Measurements from ENCODE around the gene BCAN.
"Not testable (repeated sequence)": the region's sequence is repeated elsewhere in the genome, so short reads cannot be mapped to it uniquely, and the experiment has no call there.

Gene BCAN, protein sequence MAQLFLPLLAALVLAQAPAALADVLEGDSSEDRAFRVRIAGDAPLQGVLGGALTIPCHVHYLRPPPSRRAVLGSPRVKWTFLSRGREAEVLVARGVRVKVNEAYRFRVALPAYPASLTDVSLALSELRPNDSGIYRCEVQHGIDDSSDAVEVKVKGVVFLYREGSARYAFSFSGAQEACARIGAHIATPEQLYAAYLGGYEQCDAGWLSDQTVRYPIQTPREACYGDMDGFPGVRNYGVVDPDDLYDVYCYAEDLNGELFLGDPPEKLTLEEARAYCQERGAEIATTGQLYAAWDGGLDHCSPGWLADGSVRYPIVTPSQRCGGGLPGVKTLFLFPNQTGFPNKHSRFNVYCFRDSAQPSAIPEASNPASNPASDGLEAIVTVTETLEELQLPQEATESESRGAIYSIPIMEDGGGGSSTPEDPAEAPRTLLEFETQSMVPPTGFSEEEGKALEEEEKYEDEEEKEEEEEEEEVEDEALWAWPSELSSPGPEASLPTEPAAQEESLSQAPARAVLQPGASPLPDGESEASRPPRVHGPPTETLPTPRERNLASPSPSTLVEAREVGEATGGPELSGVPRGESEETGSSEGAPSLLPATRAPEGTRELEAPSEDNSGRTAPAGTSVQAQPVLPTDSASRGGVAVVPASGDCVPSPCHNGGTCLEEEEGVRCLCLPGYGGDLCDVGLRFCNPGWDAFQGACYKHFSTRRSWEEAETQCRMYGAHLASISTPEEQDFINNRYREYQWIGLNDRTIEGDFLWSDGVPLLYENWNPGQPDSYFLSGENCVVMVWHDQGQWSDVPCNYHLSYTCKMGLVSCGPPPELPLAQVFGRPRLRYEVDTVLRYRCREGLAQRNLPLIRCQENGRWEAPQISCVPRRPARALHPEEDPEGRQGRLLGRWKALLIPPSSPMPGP

DNA sequence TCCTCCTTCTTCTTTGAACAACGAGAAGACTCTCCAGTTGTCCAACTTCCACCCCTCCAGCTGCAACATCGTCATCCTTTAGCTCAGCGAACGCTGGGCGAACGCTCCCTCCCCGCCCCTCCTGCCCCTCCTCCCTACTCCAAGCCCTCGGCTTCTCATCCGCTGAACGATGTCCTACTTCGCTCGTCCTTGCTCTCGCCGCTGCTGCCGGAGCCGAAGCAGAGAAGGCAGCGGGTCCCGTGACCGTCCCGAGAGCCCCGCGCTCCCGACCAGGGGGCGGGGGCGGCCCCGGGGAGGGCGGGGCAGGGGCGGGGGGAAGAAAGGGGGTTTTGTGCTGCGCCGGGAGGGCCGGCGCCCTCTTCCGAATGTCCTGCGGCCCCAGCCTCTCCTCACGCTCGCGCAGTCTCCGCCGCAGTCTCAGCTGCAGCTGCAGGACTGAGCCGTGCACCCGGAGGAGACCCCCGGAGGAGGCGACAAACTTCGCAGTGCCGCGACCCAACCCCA lies at the start of gene BCAN:
Gene BCAN (plus strand): TSS at position 357 of the 504 bp plus-strand sequence. CDS start 3,938 bp downstream, outside the sequence.
- DNase-seq (ENCODE audit: low read depth), result no peak

GRCh38 chr1:156592158-156592909 lies 49.6 kb upstream of the BCAN start:
- no peak for DNase-seq (ENCODE audit: low read depth)

- no peak for DNase-seq (ENCODE audit: low read depth)
Observed at GRCh38 chr1:156592910-156593660, 48.8 kb upstream of the BCAN start.

GRCh38 chr1:156593661-156593989 lies 48.3 kb upstream of the BCAN start:
- DNase-seq (ENCODE audit: low read depth), result no peak

DNA sequence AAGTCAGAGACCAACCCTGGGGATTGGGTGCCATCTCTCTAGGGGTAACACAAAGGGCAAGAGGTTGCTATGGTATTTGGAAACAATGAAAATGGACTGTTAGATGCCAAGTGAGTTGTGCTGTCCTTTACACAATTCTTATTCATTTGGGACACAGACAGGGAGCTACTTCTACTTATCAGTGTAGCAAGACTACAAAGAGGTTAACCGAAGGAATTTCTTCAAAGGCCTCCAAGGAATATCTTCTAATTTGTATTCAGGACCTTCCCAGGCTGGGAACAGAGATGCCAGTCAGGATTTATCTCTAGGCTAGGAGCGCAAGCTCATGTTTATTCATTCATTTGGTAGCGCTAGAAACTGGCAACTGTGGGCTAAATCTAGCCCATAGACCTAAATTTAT lies 47.7 kb upstream of the BCAN start:
- no peak for DNase-seq (ENCODE audit: low read depth)

GRCh38 chr1:156595016-156595415 lies 46.9 kb upstream of the BCAN start:
- DNase-seq (ENCODE audit: low read depth), result no peak

DNA sequence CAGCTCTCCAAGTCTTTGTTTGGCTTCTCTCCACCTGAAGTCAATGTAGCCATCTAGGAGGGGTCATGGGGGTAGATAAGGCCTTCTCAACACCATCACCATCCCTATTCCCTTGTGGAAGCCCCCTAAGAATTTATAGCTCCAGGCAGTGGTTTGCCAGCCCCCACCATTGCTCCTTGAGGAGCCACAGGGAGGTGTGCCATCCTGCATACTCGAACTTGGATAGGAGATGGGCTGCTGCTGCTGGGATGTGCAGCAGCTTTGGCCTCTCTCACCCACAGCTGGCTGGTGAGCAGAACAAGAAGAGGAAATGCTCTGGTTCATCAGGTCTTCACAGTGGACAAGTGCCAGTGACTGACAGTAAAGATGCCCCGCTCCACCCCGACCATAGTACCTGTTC lies 45.5 kb upstream of the BCAN start:
- no peak for DNase-seq (ENCODE audit: low read depth)

- no peak for DNase-seq (ENCODE audit: low read depth)
Observed at GRCh38 chr1:156598125-156598524, 43.8 kb upstream of the BCAN start.

GRCh38 chr1:156598731-156599432 lies 43.0 kb upstream of the BCAN start:
- no peak for DNase-seq (ENCODE audit: low read depth)

GRCh38 chr1:156599811-156600210 lies 42.1 kb upstream of the BCAN start:
- no peak for DNase-seq (ENCODE audit: low read depth)

GRCh38 chr1:156600733-156601121 lies 41.2 kb upstream of the BCAN start:
- DNase-seq (ENCODE audit: low read depth), result no peak

GRCh38 chr1:156601122-156601830 lies 40.6 kb upstream of the BCAN start, which contains the start of gene GPATCH4:
TSS of gene GPATCH4 (minus strand) at chr1:156601479.
- peak; percentile 71 for DNase-seq (ENCODE audit: low read depth)

DNA sequence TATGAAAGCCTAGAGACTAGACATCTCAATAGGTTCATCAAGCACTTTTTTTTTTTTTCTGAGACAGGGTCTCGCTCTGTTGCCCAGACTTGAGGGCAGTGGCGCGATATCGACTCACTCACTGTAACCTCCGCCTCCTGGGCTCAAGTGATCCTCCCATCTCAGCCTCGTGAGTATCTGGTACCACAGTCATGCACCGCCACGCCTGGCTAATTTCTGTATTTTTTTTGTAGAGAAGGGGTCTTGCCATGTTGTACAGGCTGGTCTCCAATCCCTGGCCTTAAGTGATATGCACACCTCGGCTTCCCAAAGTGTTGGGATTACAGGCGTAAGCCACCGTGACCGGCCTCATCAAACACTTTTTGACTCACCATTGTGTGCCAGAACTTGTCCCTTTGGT lies 40.0 kb upstream of the BCAN start:
- no peak for DNase-seq (ENCODE audit: low read depth)

DNA sequence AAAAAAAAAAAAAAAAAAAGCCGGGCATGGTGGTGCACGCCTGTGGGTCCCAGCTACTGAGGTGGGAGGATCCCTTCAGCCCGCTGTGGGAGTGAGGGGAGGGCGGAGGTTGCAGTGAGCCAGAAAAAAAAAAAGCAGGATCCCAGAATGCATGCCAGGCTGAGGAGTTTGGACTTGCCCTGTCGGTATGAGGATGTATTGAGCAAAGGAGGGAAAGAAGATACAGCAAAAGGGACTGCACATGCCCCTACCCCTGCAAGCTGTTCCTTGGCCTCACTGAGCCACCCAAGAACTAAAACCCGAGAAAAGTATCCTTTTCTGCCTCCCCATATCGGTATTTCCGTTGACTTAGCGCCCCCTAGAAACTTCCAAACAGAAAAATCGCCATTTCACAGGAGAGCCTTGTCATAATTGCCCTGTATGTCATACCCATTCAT lies 39.3 kb upstream of the BCAN start:
- DNase-seq (ENCODE audit: low read depth), result no peak

- not testable (repeated sequence) for DNase-seq (ENCODE audit: low read depth)
Observed at GRCh38 chr1:156607344-156607743, 34.6 kb upstream of the BCAN start.

- DNase-seq (ENCODE audit: low read depth), result peak; percentile 55
Observed at GRCh38 chr1:156608036-156608674, 33.8 kb upstream of the BCAN start.

GRCh38 chr1:156608981-156609380 lies 32.9 kb upstream of the BCAN start:
- no peak for DNase-seq (ENCODE audit: low read depth)

DNA sequence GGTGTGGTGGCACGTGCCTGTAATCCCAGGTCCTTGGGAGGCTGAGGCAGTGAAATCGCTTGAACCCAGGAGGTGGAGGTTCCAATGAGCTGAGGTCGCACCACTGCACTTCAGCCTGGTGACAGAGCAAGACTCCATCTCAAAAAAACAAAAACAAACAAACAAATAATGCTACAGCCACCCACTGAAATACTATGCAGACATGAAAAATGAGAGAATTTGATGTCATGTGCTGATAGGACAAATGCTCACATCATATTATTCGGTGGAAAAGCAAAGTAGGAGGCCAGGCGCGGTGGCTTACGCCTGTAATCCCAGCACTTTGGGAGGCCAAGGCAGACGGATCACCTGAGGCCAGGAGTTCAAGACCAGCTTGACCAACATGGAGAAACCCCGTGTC lies 31.8 kb upstream of the BCAN start:
- DNase-seq (ENCODE audit: low read depth), result not testable (repeated sequence)

- no peak for DNase-seq (ENCODE audit: low read depth)
Observed at GRCh38 chr1:156612666-156613065, 29.3 kb upstream of the BCAN start.

DNA sequence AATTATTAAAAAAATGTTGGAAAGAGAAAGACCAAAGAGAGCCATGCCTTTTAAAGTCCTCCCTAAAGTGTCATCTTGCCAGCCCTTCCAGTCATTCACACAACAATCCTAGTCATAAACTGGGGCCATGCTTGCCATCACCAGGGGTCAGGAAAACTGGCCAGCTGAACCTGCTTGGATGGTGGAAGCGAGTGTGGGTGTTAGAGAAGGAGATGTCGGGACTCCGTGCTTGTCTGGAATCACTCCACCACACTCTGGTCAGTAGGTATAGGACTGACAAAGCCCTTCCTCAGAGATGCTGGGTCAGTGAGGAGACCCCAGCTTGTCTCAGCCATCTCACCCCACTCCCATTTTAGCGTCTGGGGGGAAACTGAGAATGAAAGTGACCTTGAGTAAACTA lies 26.0 kb upstream of the BCAN start:
- DNase-seq (ENCODE audit: low read depth), result no peak

Data from activated T-cell treated with anti-CD3 and anti-CD28 coated beads for 24 hours (primary cell).